T47D (cell line): ENCODE measurements around the gene HADHB.
"Not testable (repeated sequence)": the region's sequence is repeated elsewhere in the genome, so short reads cannot be mapped to it uniquely, and the experiment has no call there.

Experiments
- DNase-seq, 2 experiments: peaks; one replicate each; pipeline versions ENCODE4 v3.0.0 to v3.0.0-alpha.2; 2011 to 2012; ENCODE audit warnings: low read depth in 1 of 2, low spot score in 1 of 2
- JUND ChIP-seq: IDR thresholded peaks from 2 replicates; pipeline ENCODE4 v1.6.1; 2012; ENCODE audit warnings: low read depth
- in situ Hi-C: cut with HindIII; loops from 2 replicates; pipeline ENCODE4 v1.10.0; 2016; ENCODE audit warnings: low sequenced_read_pairs, low pct_unique_long_range_greater_than_20kb

HADHB gene

DNA sequence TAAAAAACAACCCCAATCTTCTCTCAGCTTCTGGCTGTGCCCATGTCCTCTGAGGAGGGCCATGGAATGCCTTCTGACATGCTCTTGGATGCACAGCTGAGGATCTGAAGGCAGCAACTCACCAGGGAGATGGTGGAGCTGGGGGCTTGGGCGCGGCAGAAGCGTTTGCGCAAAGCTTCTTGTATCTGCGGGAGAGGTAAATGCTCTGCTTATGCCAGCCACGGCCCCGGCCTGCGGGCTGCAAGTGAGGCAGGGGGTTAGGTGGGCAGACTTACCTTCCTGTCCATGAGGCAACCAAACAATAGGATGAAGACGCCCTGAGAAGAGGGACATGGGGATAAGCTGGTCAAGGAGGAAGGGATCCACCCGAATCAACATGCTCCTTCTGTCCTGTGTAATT is 65.2 kb downstream of the HADHB start:
- DNase-seq: no peak
- no peak for TF ChIP-seq JUND
- in situ Hi-C loops: no loop called here

- in situ Hi-C loops: no loop called here
- DNase-seq: no peak
- no peak for TF ChIP-seq JUND
These were observed 67.7 kb downstream of the HADHB start for GRCh38 chr2:26312471-26312870.

DNA sequence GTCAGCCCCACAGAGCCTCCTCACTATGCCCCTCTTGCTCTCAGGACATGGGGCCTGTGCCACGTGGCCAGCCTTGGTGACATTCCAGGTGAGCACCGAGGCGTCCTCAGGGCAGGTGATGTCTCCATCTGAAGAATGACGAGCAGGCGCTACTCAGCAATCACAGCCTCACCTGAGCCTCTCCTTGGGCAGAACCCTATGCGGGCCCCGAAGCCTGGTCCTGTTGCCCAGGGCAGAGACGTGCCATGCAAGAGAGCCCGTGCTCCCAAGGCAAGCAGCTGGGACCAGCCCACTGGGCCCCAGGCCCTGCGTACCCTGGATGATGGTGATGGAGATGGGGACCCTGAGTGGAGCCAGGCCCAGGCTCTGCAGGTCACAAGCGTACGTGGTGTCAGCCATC is 68.7 kb downstream of the HADHB start:
- no peak for DNase-seq
- TF ChIP-seq JUND: no peak
- in situ Hi-C loops: no loop called here

GRCh38 chr2:26314243-26314642 is 69.5 kb downstream of the HADHB start:
- no peak for DNase-seq
- no peak for TF ChIP-seq JUND
- in situ Hi-C loops: no loop called here

DNA sequence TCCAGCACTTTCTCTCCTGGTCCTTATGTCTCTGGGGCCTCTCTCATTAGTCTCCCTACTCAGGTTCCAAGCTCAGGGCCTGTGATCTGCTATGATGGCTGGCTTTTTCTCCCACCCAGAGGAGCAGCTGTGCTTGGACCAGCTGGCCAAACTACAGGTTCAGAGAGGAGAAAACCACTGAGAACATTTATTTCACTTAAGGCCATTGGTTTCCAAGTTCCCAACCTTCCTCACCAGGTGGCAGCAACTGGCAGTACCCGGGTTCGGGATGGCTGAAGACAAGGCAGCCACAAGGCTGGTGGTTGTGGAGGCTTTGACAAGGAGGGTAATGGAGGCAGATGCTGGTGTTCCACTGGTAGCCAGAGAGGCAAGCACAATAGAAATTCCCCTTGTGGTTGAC is 71.3 kb downstream of the HADHB start:
- peak in 1 of 2 experiments; percentile 55 for DNase-seq
- in situ Hi-C loops: no loop called here
- TF ChIP-seq JUND: no peak

DNA sequence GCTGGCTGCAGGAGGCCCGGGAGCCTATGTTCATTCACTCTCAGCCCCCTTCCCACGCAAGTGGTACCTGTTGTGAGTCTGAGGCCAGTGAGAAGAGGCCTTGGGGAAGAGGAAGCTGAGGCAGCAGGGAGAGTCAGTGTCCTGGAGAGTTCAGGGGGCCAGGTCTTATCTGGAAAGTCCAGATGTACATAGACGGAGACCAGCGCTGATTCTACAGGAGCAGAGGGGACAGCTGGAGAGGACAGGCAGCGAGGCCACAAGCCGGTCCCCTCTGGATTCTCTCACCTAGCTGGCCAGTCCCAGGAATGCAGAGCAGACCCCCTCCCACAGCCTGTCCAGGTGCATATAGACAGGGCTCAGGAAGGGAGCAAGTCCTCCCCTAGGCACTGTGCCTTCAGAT is 72.1 kb downstream of the HADHB start:
- in situ Hi-C loops: no loop called here
- DNase-seq: no peak
- no peak for TF ChIP-seq JUND

- no peak for TF ChIP-seq JUND
- no peak for DNase-seq
- in situ Hi-C loops: no loop called here
These were observed 72.8 kb downstream of the HADHB start for GRCh38 chr2:26317377-26318105.

DNA sequence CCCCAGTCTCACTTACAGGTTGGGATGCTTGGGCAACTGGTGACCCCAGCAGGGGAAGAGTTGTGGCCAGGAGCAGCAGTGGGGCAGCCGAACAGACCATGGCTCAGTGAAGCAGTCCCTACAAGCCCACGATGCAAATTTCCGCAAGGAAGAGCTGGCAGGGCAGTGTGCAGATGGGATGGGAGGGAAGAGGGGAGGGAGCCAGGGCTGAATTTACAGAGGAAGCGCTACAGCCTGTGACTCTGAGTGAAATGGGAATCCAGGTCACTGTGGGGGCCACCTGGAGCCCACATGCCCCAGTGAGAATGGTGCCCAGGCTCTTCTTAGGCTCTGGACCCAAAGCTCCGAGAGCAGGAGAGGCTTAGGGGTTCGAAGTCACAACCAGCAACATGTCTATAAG is 74.2 kb downstream of the HADHB start:
- no peak for DNase-seq
- in situ Hi-C loops: no loop called here
- no peak for TF ChIP-seq JUND

GRCh38 chr2:26324479-26324878 is 79.7 kb downstream of the HADHB start:
- in situ Hi-C loops, DNase-seq: not testable (repeated sequence)

GRCh38 chr2:26324903-26325302 is 80.2 kb downstream of the HADHB start:
- in situ Hi-C loops: no loop called here
- no peak for DNase-seq
- no peak for TF ChIP-seq JUND

- in situ Hi-C loops: no loop called here
- DNase-seq: no peak
These were observed 81.1 kb downstream of the HADHB start for GRCh38 chr2:26325851-26326250.

GRCh38 chr2:26326514-26326913 is 81.8 kb downstream of the HADHB start:
- in situ Hi-C loops: no loop called here
- no peak for DNase-seq
- TF ChIP-seq JUND: no peak

More at GRCh38 chr2:26325851-26326250, 81.1 kb downstream of the HADHB start:
- no peak for TF ChIP-seq JUND

GRCh38 chr2:26327291-26328272 is 82.8 kb downstream of the HADHB start:
- in situ Hi-C loops: no loop called here
- DNase-seq: no peak
- TF ChIP-seq JUND: no peak

- in situ Hi-C loops, DNase-seq: not testable (repeated sequence)
These were observed 84.3 kb downstream of the HADHB start for GRCh38 chr2:26329083-26329482.
